ENCODE measurements around the gene KLF9. TPM values are rescaled to one million over a fixed set of nuclear protein-coding genes. Genes with fewer than 3 reads are reported as not detected.

The KLF9 gene
- polyA plus RNA-seq, 4 donors, result 1.3 to 33.7 (median 16.0) TPM

DNA sequence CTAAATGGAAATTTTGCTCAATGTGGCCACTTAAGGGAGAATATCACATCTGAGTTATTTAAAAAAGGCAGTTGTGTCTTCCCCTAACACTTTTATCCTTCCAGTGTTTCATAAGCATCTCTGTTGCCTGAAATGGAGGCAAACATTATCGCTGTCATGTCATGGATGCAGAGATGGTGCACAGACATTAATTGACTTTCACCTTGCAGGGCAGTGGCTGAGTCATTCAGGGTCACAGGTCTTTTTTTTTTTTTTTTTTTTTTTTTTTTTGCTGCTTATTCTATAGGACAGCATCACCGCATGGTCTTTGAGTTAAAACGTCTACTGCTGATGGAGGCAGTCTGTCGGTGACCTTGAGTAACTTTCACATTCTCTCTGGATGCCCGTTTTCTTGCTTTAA, 36.3 kb upstream of the KLF9 start:
- H3K9me3 ChIP-seq (ENCODE audit: control insufficient read depth in 2 of 2, insufficient read depth in 1 of 2, low read depth in 1 of 2, low read length in 1 of 2), result no peaks in the 10 kb centered on the region
- no peak for DNase-seq
- H3K27me3 ChIP-seq (ENCODE audit: control insufficient read depth in 3 of 3, insufficient read depth in 3 of 3, low read length in 3 of 3), result no peaks in the 10 kb centered on the region
- no peak overlapping the region for H3K4me3 ChIP-seq (ENCODE audit: low read depth in 1 of 3, low read length in 3 of 3)
- H3K27ac ChIP-seq (ENCODE audit: low read depth in 1 of 3, low read length in 2 of 3), result no peak overlapping the region
- 82 to 86% (median 83%) methylated on average over 5 of the region's 5 CpGs for WGBS, 3 donors
- peaks cover 0 to 2% (median 0%) of the 10 kb centered on the region in 3 donors for H3K4me1 ChIP-seq (ENCODE audit: control insufficient read depth in 3 of 3, insufficient read depth in 2 of 3, low read depth in 1 of 3, low read length in 2 of 3)
- FAIRE-seq, result no peak
- no peaks in the 10 kb centered on the region for H3K36me3 ChIP-seq (ENCODE audit: control insufficient read depth in 3 of 3, insufficient read depth in 2 of 3, low read depth in 1 of 3, low read length in 3 of 3)

DNA sequence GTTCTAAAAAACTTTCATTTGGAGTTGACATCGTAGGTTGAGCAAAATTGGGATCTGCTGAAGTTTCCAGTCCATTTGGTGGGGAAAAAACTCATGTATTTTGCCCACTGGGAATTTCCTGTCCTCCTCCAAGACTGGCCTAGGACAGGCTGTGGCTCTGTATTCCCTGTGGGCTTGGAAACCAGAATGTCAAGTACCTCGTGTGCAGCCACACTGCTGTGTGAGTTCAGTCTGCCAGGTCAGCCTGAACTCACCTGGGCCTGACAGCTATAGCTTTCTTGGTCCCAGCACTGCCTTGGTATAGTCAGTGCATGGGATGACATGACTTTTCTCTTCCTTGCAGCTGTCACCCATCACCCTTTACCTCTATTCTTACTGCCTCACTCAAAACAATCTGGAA, 35.0 kb upstream of the KLF9 start:
- Histone ChIP-seq H3K27me3 (ENCODE audit: control insufficient read depth in 3 of 3, insufficient read depth in 3 of 3, low read length in 3 of 3) (no peaks in the 10 kb centered on the region), H3K4me1 (ENCODE audit: control insufficient read depth in 3 of 3, insufficient read depth in 2 of 3, low read depth in 1 of 3, low read length in 2 of 3) (peaks cover 0 to 2% (median 0%) of the 10 kb centered on the region in 3 donors), H3K4me3 (ENCODE audit: low read depth in 1 of 3, low read length in 3 of 3) (no peak overlapping the region), H3K9me3 (ENCODE audit: control insufficient read depth in 2 of 2, insufficient read depth in 1 of 2, low read depth in 1 of 2, low read length in 1 of 2) (no peaks in the 10 kb centered on the region), H3K36me3 (ENCODE audit: control insufficient read depth in 3 of 3, insufficient read depth in 2 of 3, low read depth in 1 of 3, low read length in 3 of 3) (no peaks in the 10 kb centered on the region), H3K27ac (ENCODE audit: low read depth in 1 of 3, low read length in 2 of 3) (no peak overlapping the region)
- 83 to 89% (median 83%) methylated on average over 2 of the region's 2 CpGs for WGBS, 3 donors
- DNase-seq (no peak), FAIRE-seq (no peak)

DNA sequence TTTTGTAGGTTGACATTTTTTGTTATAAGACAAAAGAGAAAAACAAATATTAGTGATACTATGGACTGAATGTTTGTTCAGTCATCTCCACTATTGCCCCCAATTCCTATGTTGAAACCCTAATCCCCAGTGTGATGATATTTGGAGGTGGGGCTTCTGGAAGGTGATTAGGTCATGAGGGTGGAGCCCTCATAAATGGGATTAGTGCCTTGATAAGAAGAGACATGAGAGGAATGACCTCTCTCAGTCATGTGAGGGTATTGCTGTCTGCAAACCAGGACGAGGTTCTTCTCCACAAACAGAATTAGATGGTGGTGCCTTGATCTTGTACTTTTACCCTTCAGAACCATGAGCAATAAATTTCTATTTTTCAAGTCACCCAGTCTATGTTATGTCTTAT, 34.5 kb upstream of the KLF9 start:
- DNase-seq, result peak; percentile 25 to 63
- Histone ChIP-seq H3K9me3 (ENCODE audit: control insufficient read depth in 2 of 2, insufficient read depth in 1 of 2, low read depth in 1 of 2, low read length in 1 of 2) (no peaks in the 10 kb centered on the region), H3K4me1 (ENCODE audit: control insufficient read depth in 3 of 3, insufficient read depth in 2 of 3, low read depth in 1 of 3, low read length in 2 of 3) (peaks cover 0 to 2% (median 0%) of the 10 kb centered on the region in 3 donors), H3K4me3 (ENCODE audit: low read depth in 1 of 3, low read length in 3 of 3) (no peak overlapping the region), H3K36me3 (ENCODE audit: control insufficient read depth in 3 of 3, insufficient read depth in 2 of 3, low read depth in 1 of 3, low read length in 3 of 3) (no peaks in the 10 kb centered on the region), H3K27me3 (ENCODE audit: control insufficient read depth in 3 of 3, insufficient read depth in 3 of 3, low read length in 3 of 3) (no peaks in the 10 kb centered on the region), H3K27ac (ENCODE audit: low read depth in 1 of 3, low read length in 2 of 3) (no peak overlapping the region)
- peak; percentile 62 for FAIRE-seq
- WGBS, 3 donors, result 10 to 55% (median 54%) methylated on average over 1 of the region's 1 CpG

DNA sequence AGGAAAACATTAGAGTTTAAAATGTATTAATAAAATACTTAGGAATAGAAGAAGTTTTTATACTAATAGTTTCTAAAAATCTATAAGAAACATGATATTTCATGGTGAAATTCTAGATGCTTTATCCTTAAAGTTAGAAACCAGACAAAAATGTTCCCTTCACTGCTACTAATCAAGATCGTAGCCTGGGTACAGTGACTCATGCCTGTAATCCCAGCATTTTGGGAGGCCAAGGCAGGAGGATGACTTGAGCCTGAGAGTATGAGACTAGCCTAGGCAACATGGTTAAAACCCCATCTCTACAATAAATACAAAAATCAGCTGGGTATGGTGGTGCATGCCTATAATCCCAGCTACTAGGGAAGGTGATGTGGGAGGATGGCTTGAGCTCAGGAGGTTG, 30.4 kb upstream of the KLF9 start:
- Histone ChIP-seq H3K9me3 (ENCODE audit: control insufficient read depth in 2 of 2, insufficient read depth in 1 of 2, low read depth in 1 of 2, low read length in 1 of 2) (no peaks in the 10 kb centered on the region), H3K27me3 (ENCODE audit: control insufficient read depth in 3 of 3, insufficient read depth in 3 of 3, low read length in 3 of 3) (no peaks in the 10 kb centered on the region), H3K27ac (ENCODE audit: low read depth in 1 of 3, low read length in 2 of 3) (no peak overlapping the region), H3K4me3 (ENCODE audit: low read depth in 1 of 3, low read length in 3 of 3) (no peak overlapping the region), H3K4me1 (ENCODE audit: control insufficient read depth in 3 of 3, insufficient read depth in 2 of 3, low read depth in 1 of 3, low read length in 2 of 3) (peaks cover 0 to 2% (median 0%) of the 10 kb centered on the region in 3 donors), H3K36me3 (ENCODE audit: control insufficient read depth in 3 of 3, insufficient read depth in 2 of 3, low read depth in 1 of 3, low read length in 3 of 3) (no peaks in the 10 kb centered on the region)
- 75 to 94% (median 89%) methylated on average over 1 of the region's 1 CpG for WGBS, 3 donors
- DNase-seq, result no peak
- no peak for FAIRE-seq

DNA sequence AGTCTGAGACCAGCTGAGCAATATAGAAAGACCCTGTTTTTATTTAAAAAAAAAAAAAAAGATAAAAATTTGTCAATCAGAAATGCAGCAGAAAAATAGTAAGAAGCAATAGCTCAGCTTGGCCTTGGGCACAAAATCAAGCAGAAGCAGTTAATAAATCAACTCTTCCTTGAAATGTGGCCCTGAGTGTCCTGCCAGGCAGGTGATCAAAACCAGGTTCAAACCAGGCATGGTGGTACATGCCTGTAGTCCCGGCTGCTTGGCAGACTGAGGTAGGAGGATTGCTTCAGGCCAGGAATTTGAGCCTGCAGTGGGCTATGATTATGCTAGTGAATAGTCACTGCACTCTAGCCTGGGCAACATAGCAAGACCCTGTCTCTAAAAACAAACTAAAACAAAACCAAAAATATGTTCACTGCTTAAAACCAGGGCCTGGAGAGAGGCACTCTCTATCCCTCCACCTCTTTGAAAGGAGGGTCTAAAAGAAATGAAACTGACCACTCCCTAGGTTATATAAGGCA, 27.9 kb upstream of the KLF9 start:
- 75 to 93% (median 91%) methylated on average over 1 of the region's 1 CpG for WGBS, 3 donors
- FAIRE-seq, result no peak
- no peak overlapping the region for H3K27ac ChIP-seq (ENCODE audit: low read depth in 1 of 3, low read length in 2 of 3)

DNA sequence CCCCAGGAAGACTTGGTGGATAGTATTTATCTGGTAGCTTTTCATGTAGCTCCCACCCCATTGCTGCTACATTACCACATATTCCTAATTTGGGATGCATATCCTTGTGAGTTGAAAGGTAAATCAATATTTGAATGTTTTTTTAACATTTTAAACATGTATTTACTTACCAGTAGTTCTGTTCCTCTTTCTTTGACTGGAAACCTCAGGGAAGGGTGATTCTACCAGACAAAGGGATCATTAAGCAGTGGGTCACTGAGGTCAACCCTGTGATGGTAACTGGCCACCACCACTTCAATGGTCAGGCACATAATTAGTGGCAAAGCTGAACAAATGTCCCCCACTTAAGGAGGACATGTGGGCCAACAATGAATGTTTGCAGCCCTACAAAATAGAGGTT, 27.2 kb upstream of the KLF9 start:
- DNase-seq (no peak), FAIRE-seq (no peak)
- Histone ChIP-seq H3K9me3 (ENCODE audit: control insufficient read depth in 2 of 2, insufficient read depth in 1 of 2, low read depth in 1 of 2, low read length in 1 of 2) (no peaks in the 10 kb centered on the region), H3K4me3 (ENCODE audit: low read depth in 1 of 3, low read length in 3 of 3) (no peak overlapping the region), H3K27ac (ENCODE audit: low read depth in 1 of 3, low read length in 2 of 3) (no peak overlapping the region), H3K27me3 (ENCODE audit: control insufficient read depth in 3 of 3, insufficient read depth in 3 of 3, low read length in 3 of 3) (no peaks in the 10 kb centered on the region), H3K4me1 (ENCODE audit: control insufficient read depth in 3 of 3, insufficient read depth in 2 of 3, low read depth in 1 of 3, low read length in 2 of 3) (no peaks in the 10 kb centered on the region), H3K36me3 (ENCODE audit: control insufficient read depth in 3 of 3, insufficient read depth in 2 of 3, low read depth in 1 of 3, low read length in 3 of 3) (no peaks in the 10 kb centered on the region)

More for the DNA sequence above, 27.9 kb upstream of the KLF9 start:
- no peaks in the 10 kb centered on the region for H3K27me3 ChIP-seq (ENCODE audit: control insufficient read depth in 3 of 3, insufficient read depth in 3 of 3, low read length in 3 of 3)
- DNase-seq, result no peak
- no peaks in the 10 kb centered on the region for H3K4me1 ChIP-seq (ENCODE audit: control insufficient read depth in 3 of 3, insufficient read depth in 2 of 3, low read depth in 1 of 3, low read length in 2 of 3)
- H3K4me3 ChIP-seq (ENCODE audit: low read depth in 1 of 3, low read length in 3 of 3), result no peak overlapping the region
- no peaks in the 10 kb centered on the region for H3K9me3 ChIP-seq (ENCODE audit: control insufficient read depth in 2 of 2, insufficient read depth in 1 of 2, low read depth in 1 of 2, low read length in 1 of 2)
- no peaks in the 10 kb centered on the region for H3K36me3 ChIP-seq (ENCODE audit: control insufficient read depth in 3 of 3, insufficient read depth in 2 of 3, low read depth in 1 of 3, low read length in 3 of 3)

DNA sequence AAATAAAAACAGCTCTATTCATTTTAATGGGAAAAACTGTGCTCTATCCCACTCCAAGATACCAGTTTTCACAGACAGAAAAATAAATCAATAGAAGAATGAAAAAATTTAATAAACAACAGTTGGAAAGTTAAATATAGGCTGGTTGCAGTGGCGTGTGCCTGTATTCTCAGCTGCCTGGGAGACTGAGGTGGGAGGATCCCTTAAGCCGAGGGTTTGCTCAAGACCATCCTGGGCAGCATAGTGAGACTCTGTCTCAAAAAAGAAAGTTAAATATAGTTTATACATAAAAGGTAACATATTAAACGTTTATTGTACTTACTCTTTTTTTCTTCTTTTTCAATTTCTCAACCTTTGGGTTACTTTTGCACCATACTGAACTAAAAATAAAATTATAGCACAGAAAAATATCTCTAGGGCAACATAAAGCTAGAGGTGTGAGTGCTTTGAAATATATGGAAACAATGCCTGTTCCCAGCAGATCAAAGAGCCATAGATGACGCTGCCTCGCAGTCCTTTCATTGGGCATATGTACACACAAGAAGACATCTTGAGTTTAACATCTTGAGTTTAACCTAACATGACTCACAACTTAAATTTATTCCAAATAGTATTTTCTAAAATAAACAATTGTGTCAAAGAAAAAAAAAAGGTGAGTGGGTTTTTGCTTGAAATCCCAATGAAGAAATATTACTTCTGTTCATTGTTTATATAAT, 25.7 kb upstream of the KLF9 start:
- no peaks in the 10 kb centered on the region for H3K27me3 ChIP-seq (ENCODE audit: control insufficient read depth in 3 of 3, insufficient read depth in 3 of 3, low read length in 3 of 3)
- H3K36me3 ChIP-seq (ENCODE audit: control insufficient read depth in 3 of 3, insufficient read depth in 2 of 3, low read depth in 1 of 3, low read length in 3 of 3), result no peaks in the 10 kb centered on the region
- no peak overlapping the region for H3K27ac ChIP-seq (ENCODE audit: low read depth in 1 of 3, low read length in 2 of 3)
- no peaks in the 10 kb centered on the region for H3K9me3 ChIP-seq (ENCODE audit: control insufficient read depth in 2 of 2, insufficient read depth in 1 of 2, low read depth in 1 of 2, low read length in 1 of 2)
- H3K4me3 ChIP-seq (ENCODE audit: low read depth in 1 of 3, low read length in 3 of 3), result no peak overlapping the region
- no peak for DNase-seq
- H3K4me1 ChIP-seq (ENCODE audit: control insufficient read depth in 3 of 3, insufficient read depth in 2 of 3, low read depth in 1 of 3, low read length in 2 of 3), result peaks cover 0 to 4% (median 0%) of the 10 kb centered on the region in 3 donors
- WGBS, 3 donors, result 55 to 70% (median 67%) methylated on average over 5 of the region's 5 CpGs
- FAIRE-seq, result no peak

DNA sequence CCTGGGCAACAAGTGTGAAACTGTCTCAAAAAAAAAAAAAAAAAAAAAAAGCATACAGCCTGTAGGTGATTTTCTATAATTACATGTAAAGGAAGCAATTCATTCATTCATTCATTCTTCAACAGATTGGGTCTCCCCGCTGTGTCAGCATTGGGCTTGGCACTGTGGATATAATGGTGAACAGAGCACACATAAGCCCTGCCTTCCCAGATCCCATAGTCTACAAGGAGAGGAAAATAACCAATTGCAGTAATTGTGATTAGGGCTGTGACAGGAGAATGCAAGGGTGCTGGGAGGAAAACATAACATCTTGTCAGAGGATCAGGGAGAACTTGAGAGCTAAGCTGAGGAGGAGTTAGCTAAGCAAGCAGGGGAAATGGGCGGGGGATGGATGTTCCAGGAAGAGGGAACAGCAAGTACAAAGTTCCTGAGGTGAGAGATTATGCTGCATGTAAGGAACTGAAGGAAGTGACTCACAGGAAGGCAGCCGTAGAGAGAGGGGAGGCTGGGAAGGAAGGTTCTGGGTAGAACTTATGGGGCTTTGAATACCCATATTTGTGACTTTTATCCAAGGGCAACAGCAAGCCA, 24.0 kb upstream of the KLF9 start:
- Histone ChIP-seq H3K9me3 (ENCODE audit: control insufficient read depth in 2 of 2, insufficient read depth in 1 of 2, low read depth in 1 of 2, low read length in 1 of 2) (no peaks in the 10 kb centered on the region), H3K36me3 (ENCODE audit: control insufficient read depth in 3 of 3, insufficient read depth in 2 of 3, low read depth in 1 of 3, low read length in 3 of 3) (no peaks in the 10 kb centered on the region), H3K4me3 (ENCODE audit: low read depth in 1 of 3, low read length in 3 of 3) (no peak overlapping the region), H3K4me1 (ENCODE audit: control insufficient read depth in 3 of 3, insufficient read depth in 2 of 3, low read depth in 1 of 3, low read length in 2 of 3) (peaks cover 0 to 4% (median 0%) of the 10 kb centered on the region in 3 donors), H3K27ac (ENCODE audit: low read depth in 1 of 3, low read length in 2 of 3) (peak overlapping the region in 2 of 3 donors; percentile 82 to 90), H3K27me3 (ENCODE audit: control insufficient read depth in 3 of 3, insufficient read depth in 3 of 3, low read length in 3 of 3) (no peaks in the 10 kb centered on the region)
- peak; percentile 48 to 97 for DNase-seq
- WGBS, 3 donors, result 38 to 45% (median 38%) methylated on average over 3 of the region's 3 CpGs
- FAIRE-seq, result no peak
